Uterus (tissue), 2 donors: ENCODE data around the gene PDLIM5.

ENCODE experiments used
- CTCF ChIP-seq, 4 experiments: fragments of 200-600 bp in 2 of 4; fragments of 450-650 bp in 2 of 4; sonication (generic) in 2 of 4; IDR thresholded peaks; one replicate each; pipeline ENCODE4 v1.5.1; 2016 to 2019; ENCODE audit warnings: antibody characterized with exemption in 4 of 4, mild to moderate bottlenecking in 2 of 4, moderate library complexity in 1 of 4
- POLR2A ChIP-seq, 2 donors: fragments of 450-650 bp; IDR thresholded peaks; one replicate each; pipeline ENCODE4 v1.6.1; 2016; ENCODE audit warnings: antibody characterized with exemption in 2 of 2, mild to moderate bottlenecking in 1 of 2, moderate library complexity in 1 of 2

GRCh38 chr4:94680176-94680862 lies 228.6 kb downstream of the PDLIM5 start:
- TF ChIP-seq CTCF (IDR thresholded peaks at IDR 0.05) (no peak), POLR2A (IDR thresholded peaks at IDR 0.05) (no peak)
